GM18909 (cell line): ENCODE results near the gene FBXW7.
A peak's percentile ranks its signal among the peaks of the same experiment; 100 is the strongest.

Source experiments
- ATAC-seq: cut with Tn5 transposase; IDR thresholded peaks from one replicate; pipeline ENCODE4 v1.9.1; 2021; ENCODE audit warnings: mild to moderate bottlenecking; ENCODE audit not compliant: unreplicated experiment, poor library complexity

FBXW7 gene

DNA sequence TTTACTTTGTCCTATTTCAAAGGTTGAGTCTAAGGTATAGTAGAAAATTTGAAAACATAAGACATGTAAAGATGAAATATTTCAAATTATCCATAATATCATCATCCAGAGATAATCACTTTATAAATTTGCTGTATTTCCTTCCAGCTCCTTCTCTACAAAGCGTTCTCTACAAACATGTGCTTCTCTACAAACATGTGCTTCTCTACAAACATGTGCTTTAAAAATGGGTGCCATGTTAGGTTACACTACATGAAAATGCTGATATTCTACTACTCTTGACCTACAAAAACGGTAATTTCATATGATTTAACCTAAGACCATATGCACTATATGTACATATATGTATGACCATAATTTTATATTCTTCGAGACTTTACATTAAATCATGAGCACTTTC lies 92.0 kb downstream of the FBXW7 start:
- ATAC-seq, result no peak

DNA sequence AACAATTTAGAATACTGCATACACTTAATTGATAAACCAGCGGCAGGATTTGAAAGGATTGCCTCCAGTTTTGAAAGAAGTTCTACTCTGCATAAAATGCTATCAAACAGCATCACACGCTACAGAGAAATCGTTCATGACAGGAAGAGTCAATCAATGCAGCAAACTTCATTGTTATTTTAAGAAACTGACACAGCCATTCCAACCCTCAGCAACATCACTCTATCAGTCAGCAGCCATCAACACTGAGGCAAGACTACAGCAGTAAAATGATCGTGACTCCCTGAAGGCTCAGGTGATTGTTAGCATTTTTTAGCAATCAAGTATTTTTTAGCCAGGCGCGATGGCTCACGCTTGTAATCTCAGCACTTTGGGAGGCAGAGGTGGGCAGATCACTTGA lies 98.3 kb downstream of the FBXW7 start:
- ATAC-seq, result no peak

DNA sequence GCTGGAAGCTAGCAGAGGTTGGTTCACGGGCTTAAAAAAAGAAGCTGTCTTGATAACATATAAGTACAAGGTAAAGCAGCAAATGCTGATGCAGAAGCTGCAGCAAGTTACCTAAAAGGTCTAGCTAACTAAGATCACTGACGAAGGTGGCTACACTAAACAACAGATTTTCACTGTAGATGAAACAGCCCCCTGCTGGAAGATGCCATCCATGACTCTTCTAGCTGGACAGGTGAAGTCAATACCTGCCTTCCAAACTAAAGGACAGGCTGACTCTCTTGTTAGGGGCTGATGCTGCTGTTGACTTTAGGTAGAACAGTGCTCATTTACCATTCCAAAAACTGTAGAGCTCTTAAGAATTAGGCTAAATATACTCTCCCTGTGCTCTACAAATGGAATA lies 99.5 kb downstream of the FBXW7 start:
- ATAC-seq, result no peak

DNA sequence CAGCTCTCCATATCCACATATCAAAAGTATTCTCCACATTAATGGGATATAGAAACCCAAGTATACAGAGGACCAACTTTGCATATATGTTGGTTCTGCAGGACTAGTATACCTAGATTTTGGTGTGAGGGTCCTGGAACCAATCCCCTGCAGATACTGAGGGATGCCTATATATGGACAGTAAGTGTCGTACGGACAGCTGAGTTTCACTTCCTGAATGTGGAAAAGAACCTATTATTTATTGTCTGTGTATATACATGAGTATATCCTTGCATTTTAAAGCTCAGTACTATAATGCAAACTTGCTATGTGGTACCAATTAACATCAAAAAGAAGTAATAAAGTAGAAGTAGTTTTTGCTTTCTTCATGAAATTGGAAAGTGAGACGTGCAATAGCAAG lies 101.9 kb downstream of the FBXW7 start:
- peak; percentile 48 for ATAC-seq

DNA sequence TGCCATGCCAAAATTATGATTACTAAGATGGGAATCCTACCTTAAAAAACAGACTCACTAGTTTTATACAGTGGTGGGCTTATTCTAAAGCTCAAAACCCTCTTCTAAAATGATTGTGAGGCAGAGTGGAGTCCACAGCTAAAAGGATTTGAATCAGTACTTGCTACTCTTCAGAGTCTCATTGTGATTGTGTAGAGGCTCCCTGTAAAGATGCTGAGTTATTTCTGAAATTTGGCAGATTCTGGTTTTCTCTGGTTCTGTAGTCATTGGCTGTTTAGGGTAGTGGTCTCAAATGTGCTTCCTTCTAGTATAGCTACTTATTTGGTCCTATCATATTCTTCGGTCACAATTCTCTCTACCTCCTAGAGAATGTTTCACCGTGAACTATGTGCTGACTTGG lies 104.1 kb downstream of the FBXW7 start:
- ATAC-seq, result no peak

DNA sequence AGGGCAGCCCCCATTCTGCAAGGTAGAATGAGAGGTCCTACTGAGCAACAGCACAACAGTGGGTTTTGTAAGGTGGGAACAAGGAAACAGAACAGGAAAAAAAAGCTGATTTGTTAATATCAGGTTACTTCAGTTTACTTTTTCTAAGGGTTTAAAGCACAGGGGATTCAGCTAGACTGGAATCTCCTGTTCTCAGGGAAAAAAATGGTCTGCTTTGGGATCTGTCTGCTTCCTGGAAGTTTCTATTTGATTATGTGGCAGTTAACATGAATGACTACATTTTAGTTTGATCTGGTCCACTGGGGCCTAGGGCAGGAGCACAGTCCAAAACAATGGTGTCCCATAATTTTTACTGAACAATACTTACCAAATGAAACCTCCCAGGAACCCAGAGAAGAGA lies 104.6 kb downstream of the FBXW7 start:
- ATAC-seq, result no peak

DNA sequence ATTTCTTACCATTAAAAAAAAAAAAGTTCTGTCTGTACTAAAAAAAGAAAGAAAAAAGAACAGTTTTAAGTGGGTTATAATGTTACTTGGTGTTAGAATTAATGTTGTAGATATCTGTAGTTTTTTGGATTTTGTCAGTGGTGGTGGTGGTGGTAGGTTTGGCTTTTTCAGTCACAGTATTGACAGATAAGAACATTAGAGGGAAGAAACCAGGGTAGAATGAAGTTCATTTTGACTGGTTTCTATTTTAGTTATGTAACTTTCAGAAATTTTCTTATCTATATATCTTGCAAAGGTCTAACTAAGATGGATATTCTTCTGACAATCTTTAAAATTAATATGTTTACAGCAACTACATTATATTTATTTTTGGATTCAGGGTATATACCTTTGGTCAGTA lies 105.4 kb downstream of the FBXW7 start:
- ATAC-seq, result no peak

DNA sequence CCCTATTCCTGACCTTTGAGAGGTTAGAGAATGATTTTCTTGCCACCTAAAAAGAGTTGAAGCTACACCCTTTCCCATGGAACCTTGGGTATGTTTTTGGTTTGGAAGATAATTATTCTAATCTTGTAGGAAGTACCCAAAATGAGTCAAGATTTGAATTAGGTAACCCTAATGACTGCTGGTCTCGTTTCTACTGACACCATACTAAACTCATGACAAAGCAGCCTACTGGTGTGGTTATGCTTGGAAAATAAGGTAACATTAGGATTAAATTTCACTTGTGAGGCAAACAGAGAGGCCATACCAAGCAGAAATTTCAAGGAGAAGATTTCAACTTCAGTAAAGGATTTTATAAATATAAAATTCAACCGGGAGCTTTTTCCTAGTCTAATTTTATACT lies 107.9 kb downstream of the FBXW7 start:
- no peak for ATAC-seq

DNA sequence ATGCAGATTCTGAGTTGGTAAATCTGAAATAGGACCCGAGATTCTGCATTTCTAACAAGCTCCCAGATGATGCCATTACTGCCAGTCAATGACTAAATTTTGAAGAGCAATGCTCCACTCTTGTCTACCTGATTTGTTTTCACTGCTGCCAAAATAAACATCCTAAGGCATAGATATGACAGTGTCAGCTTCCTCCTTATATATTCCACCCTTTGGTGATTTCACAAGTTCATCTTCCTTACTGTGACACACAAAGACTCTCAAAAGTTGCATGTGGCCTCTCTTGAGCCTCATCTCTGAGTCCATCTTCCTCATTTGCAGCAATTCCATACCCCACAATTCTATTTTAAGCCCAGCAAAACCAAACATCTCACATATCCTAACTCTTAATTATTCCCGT lies 110.9 kb downstream of the FBXW7 start:
- no peak for ATAC-seq

DNA sequence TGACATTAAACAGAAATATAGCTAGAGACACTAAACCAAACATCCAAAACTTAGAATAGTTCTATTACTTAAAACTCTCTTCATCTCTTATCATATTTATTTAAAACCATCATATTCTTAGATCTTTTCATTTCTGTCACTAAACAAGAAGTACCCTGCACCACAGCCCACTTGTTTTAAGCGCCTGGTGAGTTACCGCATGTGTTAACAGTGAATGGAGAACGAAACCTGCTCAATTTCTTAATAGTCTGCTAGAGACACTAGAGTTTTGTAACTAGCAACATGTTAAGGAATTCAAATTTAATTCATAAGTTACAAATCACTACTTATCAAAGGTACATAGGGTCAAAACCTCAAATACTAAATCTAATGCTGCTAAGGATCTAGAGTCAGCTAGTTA lies 111.5 kb downstream of the FBXW7 start:
- no peak for ATAC-seq

DNA sequence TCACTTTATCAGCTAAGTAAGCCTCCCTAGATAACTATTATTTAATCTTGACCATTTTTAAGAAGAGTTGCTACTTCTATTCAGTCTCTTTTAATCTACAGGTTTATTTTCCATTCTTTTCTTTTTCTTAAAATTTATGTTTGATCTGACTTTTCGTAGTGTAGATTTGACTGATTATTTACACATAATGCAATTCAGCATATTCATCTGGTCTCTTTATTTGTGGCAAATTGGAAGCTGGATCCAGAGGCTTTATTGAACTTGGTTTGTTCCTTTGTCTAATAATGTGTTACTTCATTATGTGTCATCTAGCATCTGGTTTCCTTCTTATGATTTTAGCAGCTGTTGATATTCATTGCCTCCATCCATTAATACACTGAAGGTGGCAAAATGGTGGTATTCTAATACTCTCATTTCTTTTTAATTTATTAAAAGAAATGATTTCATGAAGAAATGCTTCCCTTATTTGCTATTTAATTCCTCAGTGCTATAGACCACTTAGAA lies 113.0 kb downstream of the FBXW7 start:
- no peak for ATAC-seq

DNA sequence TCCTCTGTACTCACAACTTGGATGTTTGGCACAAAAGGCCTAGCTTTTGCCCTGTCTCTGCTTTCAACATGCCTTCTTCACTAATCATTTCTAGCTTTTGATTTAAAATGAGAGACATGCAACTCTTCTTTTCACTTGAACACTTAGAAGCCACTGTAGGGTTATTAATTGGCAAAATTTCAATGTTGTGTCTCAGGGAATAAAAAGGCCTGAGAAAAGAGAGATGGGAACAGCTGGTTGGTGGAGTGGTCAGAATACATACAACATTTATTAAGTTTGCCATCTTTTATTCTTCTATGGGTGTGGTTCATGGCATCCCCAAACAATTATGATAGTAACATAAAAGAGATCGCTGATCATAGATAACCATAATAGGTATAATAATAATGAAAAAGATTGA lies 114.3 kb downstream of the FBXW7 start:
- ATAC-seq, result no peak

DNA sequence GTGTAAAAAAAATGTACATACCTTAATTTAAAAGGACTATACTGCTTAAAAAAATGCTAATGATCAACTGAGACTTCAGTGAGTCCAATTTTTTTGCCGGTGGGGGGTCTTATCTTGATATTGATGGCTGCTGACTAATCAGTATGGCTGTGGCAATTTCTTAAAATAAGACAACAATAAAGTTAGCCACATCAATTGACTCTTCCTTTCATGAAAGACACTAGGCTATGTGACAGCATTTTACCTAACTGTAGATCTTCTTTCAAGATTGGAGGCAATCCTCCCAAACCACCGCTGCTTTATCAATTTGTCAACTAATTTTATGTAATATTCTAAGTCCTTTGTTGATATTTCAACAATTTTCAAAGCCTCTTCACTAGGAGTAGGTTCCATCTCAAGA lies 116.1 kb downstream of the FBXW7 start:
- no peak for ATAC-seq

DNA sequence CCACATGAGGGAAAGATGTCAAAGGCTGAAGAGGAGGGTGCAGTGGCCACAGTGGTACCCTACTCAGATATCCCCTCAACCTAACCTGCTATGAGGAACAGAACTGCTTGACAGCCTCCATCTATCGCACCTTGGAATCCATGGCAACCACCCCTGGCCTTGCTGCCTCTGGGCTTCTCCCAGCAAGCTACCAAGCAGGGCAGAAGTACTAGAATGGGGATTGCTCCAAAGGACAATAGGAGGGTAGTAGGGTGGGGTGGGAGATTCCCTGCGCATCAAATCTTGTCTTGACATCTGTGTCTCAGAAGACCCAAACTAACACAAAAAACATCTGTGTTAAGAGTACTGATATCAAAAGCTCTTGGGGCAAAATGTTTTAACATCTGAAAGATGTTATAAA lies 118.2 kb downstream of the FBXW7 start:
- ATAC-seq, result no peak

DNA sequence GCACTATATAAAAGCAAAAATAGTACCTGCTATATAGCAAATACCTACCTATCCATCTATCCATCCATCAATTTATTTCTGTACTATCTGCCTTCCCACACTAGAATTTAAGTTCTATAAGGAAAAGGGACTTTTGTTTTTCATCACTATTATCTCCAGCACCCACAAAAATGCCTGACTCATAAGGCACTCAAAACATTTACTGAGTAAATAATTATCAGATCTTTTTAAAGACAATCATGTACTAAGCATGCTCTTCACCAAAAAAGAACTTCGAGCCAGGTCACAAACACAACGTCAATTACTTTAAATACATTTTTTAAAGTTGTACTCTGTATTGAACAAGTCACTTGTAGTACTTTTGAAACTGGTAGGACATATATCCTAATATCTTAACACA lies 119.9 kb downstream of the FBXW7 start:
- ATAC-seq, result no peak

DNA sequence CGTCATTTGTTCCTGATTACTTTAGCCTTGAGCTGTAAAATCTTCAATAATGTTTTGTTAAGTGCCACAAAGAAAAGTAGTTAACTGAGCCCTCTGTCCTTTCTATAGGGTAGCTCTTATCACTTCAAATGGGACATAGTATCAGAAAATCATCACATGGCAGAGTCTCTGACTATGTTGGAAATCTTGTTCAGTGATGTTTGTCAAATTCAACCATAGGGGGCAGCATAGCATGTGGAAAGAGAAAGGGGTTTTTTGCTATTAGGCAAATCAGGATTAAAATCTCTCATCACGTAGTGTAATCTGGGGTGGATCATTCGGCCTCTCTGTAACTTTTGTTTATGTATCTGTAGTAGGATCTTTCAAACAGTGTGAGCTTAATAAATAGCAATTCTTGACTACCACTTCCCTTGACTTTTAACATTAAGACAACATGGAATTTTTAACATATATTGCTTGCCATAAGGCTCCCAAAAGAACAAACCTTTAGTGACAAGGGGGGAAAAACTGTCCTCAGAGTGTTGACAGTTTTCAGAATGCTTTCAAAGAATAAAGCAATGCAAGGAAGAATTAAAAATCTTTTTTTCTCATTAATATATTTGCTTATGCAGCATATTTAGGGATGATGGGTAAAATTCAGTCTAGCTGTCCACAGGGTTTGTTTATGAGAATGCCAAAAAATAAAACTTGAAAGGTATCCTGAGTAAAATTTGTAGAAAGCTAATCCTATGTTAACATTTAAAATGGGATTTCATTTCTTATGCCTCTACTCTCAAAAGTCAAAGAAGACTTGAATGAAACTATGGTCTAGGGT lies 127.2 kb downstream of the FBXW7 start:
- peak; percentile 48 for ATAC-seq

DNA sequence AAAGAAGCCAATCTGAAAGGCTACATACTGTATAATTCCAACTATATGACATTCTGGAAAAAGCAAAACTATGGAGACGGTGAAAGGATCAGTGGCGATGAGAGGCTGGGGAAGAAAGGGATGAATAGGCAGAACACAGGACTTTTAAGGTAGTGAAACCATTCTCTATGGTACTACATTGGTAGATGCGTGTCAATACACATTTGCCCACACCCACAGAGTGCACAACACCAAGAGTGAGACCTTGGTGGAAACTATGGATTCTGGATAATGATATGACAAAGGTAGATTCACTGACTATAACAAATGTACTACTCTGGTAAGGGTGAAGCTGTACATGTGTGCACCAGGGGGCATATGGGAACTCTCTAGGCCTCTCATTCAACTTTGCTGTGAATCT lies 134.5 kb downstream of the FBXW7 start:
- no peak for ATAC-seq

DNA sequence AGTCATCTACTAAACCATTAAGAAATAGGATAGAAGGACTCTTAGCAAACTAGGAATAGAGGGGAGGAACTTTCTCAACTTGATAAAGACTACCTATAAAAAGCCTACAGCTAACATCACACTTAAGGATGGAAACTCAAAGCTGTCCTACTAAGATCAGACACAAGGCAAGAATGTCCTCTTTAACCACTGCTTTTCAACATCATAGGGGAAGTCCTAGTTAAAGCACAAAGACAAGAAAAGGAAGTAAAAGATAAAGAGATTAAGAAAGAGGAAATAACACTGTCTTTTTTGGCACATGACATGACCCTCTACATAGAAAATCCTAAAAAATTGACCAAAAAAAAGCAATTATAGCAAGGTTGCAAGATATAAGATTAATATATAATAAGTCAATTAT lies 136.6 kb downstream of the FBXW7 start:
- peak; percentile 63 for ATAC-seq

DNA sequence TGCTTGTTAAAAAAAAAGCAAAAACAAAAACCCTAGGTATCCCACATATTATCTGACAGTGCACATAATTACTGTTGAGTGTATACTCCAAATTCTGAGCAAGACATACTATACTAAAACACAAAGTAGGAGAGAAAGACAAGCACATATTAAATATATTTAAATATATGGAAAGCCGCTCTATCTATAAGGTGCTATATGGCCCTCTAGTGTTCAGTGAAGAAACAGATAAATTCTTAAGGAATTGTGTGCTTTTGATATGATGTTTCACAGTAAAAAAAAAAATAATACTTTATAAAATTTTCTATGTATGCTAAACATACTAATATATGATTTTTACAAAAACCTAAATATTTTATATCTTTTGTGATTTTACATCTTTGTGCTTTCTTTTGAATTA lies 137.8 kb downstream of the FBXW7 start:
- no peak for ATAC-seq

DNA sequence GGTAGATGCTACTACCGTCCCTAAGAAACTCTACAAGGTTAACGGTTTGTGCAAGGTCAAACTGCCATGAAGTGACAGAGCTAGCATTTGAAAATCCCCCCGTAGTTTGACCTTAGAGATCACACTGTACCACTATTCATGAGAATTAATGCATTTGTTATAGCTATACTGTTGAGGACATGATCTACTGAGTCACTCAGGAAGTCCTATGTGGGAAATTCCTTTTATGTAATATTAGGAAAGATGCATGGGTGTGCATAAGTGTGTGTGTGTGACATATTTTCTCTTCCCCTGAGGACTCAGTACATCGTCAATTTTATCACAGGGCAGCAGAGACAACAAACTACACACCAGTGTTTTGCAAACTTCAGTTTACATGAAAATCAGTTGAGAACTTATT lies 141.1 kb downstream of the FBXW7 start:
- no peak for ATAC-seq

DNA sequence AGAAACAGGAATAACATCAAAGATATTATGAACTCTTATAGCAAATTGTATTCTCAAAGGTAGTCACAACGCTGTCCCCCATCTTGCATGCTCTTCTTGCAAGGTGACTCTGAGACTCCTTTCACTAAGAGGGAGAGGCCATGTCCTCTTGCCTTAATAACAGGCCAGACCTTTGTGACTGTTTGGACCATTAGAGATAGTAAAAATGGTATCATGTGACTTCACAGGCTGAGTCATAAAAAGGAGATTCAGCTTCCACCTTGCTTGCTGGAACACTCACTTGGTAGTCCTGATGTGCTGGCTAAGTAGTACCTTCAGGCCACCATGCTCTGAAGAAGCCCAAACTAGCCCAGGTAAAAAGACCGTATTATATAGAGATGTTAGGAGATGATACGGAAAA lies 143.8 kb downstream of the FBXW7 start:
- ATAC-seq, result no peak

DNA sequence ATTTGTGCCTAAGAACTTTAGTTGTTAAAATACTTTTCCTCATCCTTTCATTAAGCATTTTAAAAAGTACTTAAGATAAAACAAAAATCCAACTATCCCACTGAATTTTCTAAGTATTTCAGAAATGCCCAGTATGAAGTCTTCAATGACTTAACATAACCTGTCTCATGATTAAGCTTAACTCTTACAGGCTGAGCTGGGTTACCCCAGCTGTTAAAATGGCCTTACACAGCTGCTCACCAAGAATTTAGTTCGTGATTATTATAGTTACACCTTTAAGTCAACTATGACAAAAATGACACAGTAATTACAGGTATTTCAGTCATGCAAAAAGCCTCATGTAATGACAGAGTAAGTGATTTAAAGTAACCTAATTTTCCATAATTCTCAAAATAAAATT lies 145.7 kb downstream of the FBXW7 start:
- no peak for ATAC-seq
